ENCODE measurements around the gene RFC5.
"Not testable (repeated sequence)": the region's sequence is repeated elsewhere in the genome, so short reads cannot be mapped to it uniquely, and the experiment has no call there.

Gene RFC5

GRCh38 chr12:118015944-118016343, 559 bp upstream of the RFC5 start:
- no peak for DNase-seq

- no peak for DNase-seq
These were observed 1.4 kb downstream of the RFC5 start for GRCh38 chr12:118017926-118018325.

DNA sequence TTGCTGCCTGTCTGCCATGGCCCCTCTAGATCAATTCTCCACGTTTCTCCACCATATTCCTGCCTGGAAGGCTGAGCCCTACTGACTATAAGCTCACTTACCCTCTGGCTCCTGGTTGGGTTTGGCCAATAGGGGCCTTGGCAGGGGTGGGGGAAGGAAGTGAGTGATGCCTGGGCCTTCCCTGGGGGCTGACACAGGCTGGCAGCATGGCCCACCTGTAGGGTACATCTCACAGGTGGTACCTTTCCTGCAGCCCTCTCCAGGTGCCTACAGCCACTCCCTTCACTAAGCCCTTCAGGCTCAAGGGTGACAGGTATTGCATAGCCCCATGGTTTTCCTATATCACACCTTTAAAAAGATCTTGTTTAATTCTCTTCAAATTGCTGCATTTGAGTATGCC, 3.5 kb downstream of the RFC5 start:
- no peak for DNase-seq

- DNase-seq = not testable (repeated sequence)
These were observed 5.7 kb downstream of the RFC5 start for GRCh38 chr12:118022097-118022727.

- no peak for DNase-seq
These were observed 6.2 kb downstream of the RFC5 start for GRCh38 chr12:118022728-118023109.

DNA sequence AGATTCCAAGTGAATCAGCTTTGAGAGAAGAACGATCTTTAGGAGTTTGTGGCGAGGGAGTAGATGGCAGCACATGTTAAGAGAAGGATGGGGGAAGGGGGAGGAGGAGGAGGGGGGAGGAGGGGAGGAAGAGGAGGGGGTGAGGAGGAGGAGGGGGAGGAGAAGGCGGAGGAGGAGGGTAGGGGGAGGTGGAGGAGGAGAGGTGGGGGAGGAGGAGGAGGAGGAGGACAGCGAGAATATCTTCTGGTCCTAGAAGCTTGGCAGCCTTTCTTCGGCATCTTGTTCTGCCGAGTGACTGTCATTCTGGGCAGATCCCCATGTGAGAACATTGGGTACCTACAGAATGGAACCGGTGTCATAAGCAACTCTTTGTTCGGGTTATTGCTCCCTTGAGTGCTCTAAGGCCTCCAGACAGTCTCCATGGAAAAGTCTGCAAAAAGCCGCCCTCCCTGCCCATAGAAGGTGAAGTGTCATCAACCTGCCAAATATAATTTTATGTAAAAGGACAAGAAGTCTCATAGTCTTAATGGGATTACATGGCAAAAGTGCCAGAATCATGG, 6.9 kb downstream of the RFC5 start:
- DNase-seq = no peak

DNA sequence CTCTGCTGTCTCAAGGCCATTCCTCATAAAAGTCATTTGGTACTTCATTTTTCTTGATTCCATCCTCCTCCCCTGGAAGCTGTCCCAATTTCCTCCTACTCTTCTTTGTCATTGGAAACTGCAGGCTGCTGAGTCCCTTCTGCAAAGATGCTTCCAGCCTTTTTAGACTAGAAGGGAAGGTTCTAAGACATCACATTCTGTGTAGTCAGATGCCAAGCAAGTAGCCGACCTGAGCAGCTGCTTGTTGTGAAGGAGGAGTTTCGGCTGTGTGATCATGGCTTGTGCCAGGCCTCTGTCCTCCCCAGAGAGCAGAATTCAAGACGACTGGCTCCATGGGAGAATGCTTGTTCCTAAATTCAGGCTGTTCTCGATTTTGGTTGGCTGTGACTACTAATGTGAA, 8.7 kb downstream of the RFC5 start:
- DNase-seq = no peak

- DNase-seq = no peak
These were observed 12.7 kb downstream of the RFC5 start for GRCh38 chr12:118029166-118029565.

GRCh38 chr12:118032188-118032587, 15.7 kb downstream of the RFC5 start:
- DNase-seq = no peak

GRCh38 chr12:118033323-118033722, 16.8 kb downstream of the RFC5 start:
- DNase-seq = no peak

GRCh38 chr12:118033902-118034301, 17.4 kb downstream of the RFC5 start:
- no peak for DNase-seq

DNA sequence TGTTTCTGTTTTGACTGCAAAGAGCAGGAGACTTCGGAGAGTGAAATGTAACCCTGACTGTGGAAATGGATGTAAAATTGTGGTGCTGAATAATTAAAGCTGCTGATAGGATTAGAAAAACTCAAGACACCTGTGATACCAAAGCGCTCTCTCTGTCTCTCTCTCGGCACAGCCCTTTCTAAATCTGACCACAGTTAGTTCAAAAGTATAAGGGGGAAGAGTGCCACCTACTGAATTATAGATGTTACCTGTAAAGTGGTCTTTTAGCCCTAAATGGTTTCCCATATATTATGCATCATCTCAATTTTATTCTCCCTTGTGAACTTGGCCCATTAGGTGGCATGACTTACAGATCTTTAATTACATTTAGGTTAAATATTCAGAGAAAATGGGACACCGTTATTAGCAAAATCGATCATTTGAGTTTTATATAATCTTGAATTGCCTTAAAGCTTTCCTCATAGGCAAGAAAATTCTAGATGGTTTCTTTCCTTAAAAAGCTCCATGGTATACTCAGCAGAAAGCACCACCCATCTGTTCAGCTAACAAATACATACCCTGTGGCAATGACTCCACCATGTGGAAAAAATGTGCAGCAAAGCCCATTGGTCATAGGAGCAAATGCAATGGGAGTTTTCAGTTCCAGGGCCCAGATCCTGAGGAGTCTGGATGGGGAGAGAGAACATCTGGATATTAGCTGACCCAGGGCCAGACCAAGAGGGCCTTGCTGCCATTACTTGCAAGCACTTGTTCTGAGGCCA, 18.1 kb downstream of the RFC5 start:
- DNase-seq = no peak

GRCh38 chr12:118035190-118036041, 18.9 kb downstream of the RFC5 start:
- DNase-seq = no peak

GRCh38 chr12:118036672-118037411, 20.3 kb downstream of the RFC5 start:
- no peak for DNase-seq

- DNase-seq = no peak
These were observed 21.6 kb downstream of the RFC5 start for GRCh38 chr12:118038137-118038536.

DNA sequence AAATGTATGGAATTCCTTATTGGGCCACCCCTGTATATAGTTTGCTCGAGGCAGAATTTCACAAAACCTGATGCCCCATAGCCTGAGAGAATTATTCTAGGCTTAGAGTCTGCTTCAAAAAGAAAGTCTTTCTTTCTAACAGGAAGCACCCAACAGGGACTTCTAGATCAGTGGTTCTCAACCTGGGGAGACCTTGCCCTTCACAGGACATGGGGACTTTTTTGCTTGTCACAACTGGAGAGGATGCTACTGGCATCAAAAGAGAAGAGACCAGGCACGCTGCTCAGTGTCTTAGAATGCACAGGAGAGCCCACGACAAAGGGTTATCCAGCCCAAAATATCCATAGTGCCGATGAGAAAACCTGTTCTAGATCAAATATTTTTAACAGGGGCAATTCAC, 25.6 kb downstream of the RFC5 start:
- DNase-seq = no peak

DNA sequence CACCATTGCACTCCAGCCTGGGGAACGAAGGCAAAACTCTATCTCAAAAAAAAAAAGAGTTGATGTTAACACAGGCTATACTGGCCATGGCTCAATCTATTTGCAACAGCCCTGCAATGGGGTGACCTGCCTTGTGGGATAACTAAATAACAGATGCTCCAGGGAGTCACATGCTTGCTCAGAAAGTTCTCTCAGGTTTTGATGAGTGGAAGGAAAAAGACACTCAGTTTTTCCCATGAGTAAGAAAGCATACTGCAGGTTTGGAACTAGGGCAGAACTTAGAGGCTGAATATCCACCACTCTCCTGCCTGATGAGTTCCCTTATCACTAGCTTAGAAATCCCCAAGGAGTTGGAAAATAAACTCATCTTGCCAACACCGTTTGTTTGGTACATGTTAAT, 27.6 kb downstream of the RFC5 start:
- no peak for DNase-seq

- no peak for DNase-seq
These were observed 28.1 kb downstream of the RFC5 start for GRCh38 chr12:118044577-118044976.

GRCh38 chr12:118046430-118046829, 29.9 kb downstream of the RFC5 start:
- no peak for DNase-seq

GRCh38 chr12:118050972-118051910, 34.7 kb downstream of the RFC5 start:
- no peak for DNase-seq

GRCh38 chr12:118052324-118053070, 36.0 kb downstream of the RFC5 start:
- no peak for DNase-seq

Measured in SHP77 treated with DMSO at 0.1 percent for 48 hours (cell line).